Measurements from ENCODE around the gene TJAP1. TPM values are rescaled to one million over a fixed set of nuclear protein-coding genes. Genes with fewer than 3 reads are reported as not detected.
"Not testable (repeated sequence)": the region's sequence is repeated elsewhere in the genome, so short reads cannot be mapped to it uniquely, and the experiment has no call there.

The TJAP1 gene
- total RNA-seq, 1 experiment from 2014 or later: 50.5 TPM

DNA sequence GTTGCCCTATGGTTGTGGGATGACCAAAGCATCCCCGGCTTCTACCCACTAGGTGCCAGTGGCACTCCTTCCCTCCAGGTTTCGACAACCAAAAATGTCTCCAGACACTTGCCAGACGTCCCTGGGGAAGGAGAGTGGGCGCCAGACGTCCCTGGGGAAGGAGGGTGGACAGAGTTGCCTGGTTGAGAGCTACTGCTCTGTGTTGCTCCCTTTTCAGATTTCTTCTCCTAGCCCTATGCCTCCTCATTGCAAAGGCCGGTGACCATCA, 19.7 kb downstream of the TJAP1 start:
- H4K20me1 ChIP-seq (ENCODE audit: insufficient read depth): 0 out of 2 replicates have a peak, but pooled peaks cover 5% of the 10 kb centered on the region
- H3K9me3 ChIP-seq (ENCODE audit: insufficient read depth, low read depth): no peaks in the 10 kb centered on the region
- intact Hi-C loops (cut with micrococcal nuclease; ENCODE audit: unreplicated experiment): loop anchor here (2.0 to 10.0 kb wide), 4 partner anchors 20 to 322 kb away; partner anchors contain the start of genes CRIP3, SRF and TJAP1
- peaks cover 4% of the 10 kb centered on the region; the same call in 1 of the 2 replicates for H3K79me2 ChIP-seq (ENCODE audit: low read depth)
- CTCF ChIA-PET: interaction anchor here (0.7 to 2.8 kb wide), 4 partner anchors 10 to 329 kb away, joined by 3 to 11 read pairs (median 8); no protein-coding TSS in a partner anchor
- no peak overlapping the region for H2AFZ ChIP-seq
- peaks cover 27% of the 10 kb centered on the region; the same call in 1 of the 2 replicates for H3F3A ChIP-seq (ENCODE audit: insufficient read depth, low read depth)
- H3K4me3 ChIP-seq: no peak overlapping the region
- H3K4me2 ChIP-seq: peak overlapping the region; percentile 70
- H3K27ac ChIP-seq: no peak overlapping the region
- POLR2A ChIA-PET (ENCODE audit: unreplicated experiment): interaction anchor here (0.8 kb wide), 1 partner anchor 128 kb away, joined by 10 read pairs; the partner anchor contains the start of gene ZNF318
- H3K9me2 ChIP-seq (ENCODE audit: insufficient read depth): no peaks in the 10 kb centered on the region
- BruUV-seq (replicated peaks): no TSS peak
- no peak for DNase-seq
- H3K36me3 ChIP-seq (ENCODE audit: low read depth): peaks cover 15% of the 10 kb centered on the region; the same call in 1 of the 2 replicates
- no peaks in the 10 kb centered on the region for H3K27me3 ChIP-seq (ENCODE audit: insufficient read depth, low read depth)
- peaks cover 28% of the 10 kb centered on the region for H3K4me1 ChIP-seq (replicated peaks; ENCODE audit: insufficient read depth)
- TF ChIP-seq EZH2 (IDR thresholded peaks at IDR 0.05; ENCODE audit: low read depth) (no peak), CTCF (conservative IDR thresholded peaks at IDR 0.05) (no peak)

- Histone ChIP-seq H3K27me3 (ENCODE audit: insufficient read depth, low read depth) (no peaks in the 10 kb centered on the region), H3K4me1 (replicated peaks; ENCODE audit: insufficient read depth) (peaks cover 28% of the 10 kb centered on the region), H3F3A (ENCODE audit: insufficient read depth, low read depth) (peaks cover 27% of the 10 kb centered on the region; the same call in 1 of the 2 replicates), H2AFZ (no peak overlapping the region), H3K36me3 (ENCODE audit: low read depth) (peaks cover 15% of the 10 kb centered on the region; the same call in 1 of the 2 replicates), H3K4me2 (no peak overlapping the region), H3K4me3 (no peak overlapping the region), H3K9me3 (ENCODE audit: insufficient read depth, low read depth) (no peaks in the 10 kb centered on the region), H3K9me2 (ENCODE audit: insufficient read depth) (no peaks in the 10 kb centered on the region), H3K27ac (no peak overlapping the region), H4K20me1 (ENCODE audit: insufficient read depth) (0 out of 2 replicates have a peak, but pooled peaks cover 5% of the 10 kb centered on the region), H3K79me2 (ENCODE audit: low read depth) (peaks cover 4% of the 10 kb centered on the region; the same call in 1 of the 2 replicates)
- no TSS peak for BruUV-seq (replicated peaks)
- ChIA-PET POLR2A (ENCODE audit: unreplicated experiment) (no interaction called here), CTCF (interaction anchor here (1.4 kb wide), 1 partner anchor 44 kb away, joined by 3 read pairs; no protein-coding TSS in a partner anchor)
- no peak for TF ChIP-seq EZH2 (IDR thresholded peaks at IDR 0.05; ENCODE audit: low read depth)
- no peak for TF ChIP-seq CTCF (conservative IDR thresholded peaks at IDR 0.05)
- intact Hi-C loops (cut with micrococcal nuclease; ENCODE audit: unreplicated experiment): loop anchor here (2.0 to 10.0 kb wide), 4 partner anchors 21 to 323 kb away; partner anchors contain the start of genes CRIP3, SRF and TJAP1
- DNase-seq: no peak
Measured at GRCh38 chr6:43497689-43498088, 20.3 kb downstream of the TJAP1 start.

- not testable (repeated sequence) for H3K9me3 ChIP-seq (ENCODE audit: insufficient read depth, low read depth); H3K9me2 ChIP-seq (ENCODE audit: insufficient read depth); H2AFZ ChIP-seq; H3K4me2 ChIP-seq; H3K27me3 ChIP-seq (ENCODE audit: insufficient read depth, low read depth); H3K27ac ChIP-seq; H3K4me3 ChIP-seq; H4K20me1 ChIP-seq (ENCODE audit: insufficient read depth); BruUV-seq (replicated peaks); DNase-seq; H3K79me2 ChIP-seq (ENCODE audit: low read depth)
- Histone ChIP-seq H3K36me3 (ENCODE audit: low read depth) (peaks cover 15% of the 10 kb centered on the region; the same call in 1 of the 2 replicates), H3K4me1 (replicated peaks; ENCODE audit: insufficient read depth) (peaks cover 28% of the 10 kb centered on the region), H3F3A (ENCODE audit: insufficient read depth, low read depth) (peaks cover 27% of the 10 kb centered on the region; the same call in 1 of the 2 replicates)
- intact Hi-C loops (cut with micrococcal nuclease; ENCODE audit: unreplicated experiment): loop anchor here (5.0 to 10.0 kb wide), 3 partner anchors 63 to 323 kb away; partner anchors contain the start of genes CRIP3 and SRF
- CTCF ChIA-PET: interaction anchor here (0.5 to 1.4 kb wide), 2 partner anchors 38 to 44 kb away, joined by 3 read pairs; no protein-coding TSS in a partner anchor
- POLR2A ChIA-PET (ENCODE audit: unreplicated experiment): interaction anchor here (0.6 kb wide), 1 partner anchor 62 kb away, joined by 3 read pairs; no protein-coding TSS in a partner anchor
Measured at GRCh38 chr6:43498291-43498690, 20.9 kb downstream of the TJAP1 start.
